ENCODE results near the gene UAP1L1.

UAP1L1 gene

DNA sequence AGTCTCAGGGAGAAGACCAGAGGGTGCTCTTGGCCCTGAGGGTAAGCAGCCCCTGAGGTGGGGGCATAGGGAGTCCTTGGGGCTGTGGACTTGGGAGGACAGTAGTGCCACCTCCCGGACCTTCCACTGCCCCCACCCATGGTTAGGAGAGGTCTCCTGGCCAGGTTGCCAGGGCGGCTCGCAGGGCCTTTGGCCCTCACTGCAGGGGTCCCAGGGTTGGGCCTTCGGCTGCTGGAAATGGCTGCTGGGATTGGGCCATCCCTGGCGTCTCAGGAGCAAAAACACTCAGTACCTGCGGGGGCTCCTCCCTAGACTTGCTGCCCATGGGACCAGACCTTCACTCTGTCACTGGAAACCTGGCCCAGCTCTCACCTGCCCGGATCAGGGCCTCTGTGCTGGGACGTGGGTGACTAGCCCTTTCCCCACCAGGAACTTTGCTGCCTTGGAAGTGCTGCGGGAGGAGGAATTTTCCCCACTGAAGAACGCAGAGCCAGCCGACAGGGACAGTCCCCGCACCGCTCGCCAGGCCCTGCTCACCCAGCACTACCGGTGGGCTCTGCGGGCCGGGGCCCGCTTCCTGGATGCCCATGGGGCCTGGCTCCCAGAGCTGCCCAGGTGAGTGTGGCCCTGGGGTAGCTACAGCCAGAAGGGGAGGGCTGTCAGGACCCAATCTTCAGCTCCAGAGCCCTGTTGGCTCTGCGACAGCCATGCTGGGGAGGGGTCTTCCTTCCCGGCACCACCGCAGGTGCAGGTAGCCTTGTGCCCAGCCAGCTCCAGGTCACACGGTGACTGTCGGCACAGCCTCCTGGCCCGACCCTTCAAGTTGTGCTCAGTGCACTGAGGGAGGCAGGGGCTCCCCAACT is 3.2 kb downstream of the UAP1L1 start:
- TF ChIP-seq, protein P1, sequence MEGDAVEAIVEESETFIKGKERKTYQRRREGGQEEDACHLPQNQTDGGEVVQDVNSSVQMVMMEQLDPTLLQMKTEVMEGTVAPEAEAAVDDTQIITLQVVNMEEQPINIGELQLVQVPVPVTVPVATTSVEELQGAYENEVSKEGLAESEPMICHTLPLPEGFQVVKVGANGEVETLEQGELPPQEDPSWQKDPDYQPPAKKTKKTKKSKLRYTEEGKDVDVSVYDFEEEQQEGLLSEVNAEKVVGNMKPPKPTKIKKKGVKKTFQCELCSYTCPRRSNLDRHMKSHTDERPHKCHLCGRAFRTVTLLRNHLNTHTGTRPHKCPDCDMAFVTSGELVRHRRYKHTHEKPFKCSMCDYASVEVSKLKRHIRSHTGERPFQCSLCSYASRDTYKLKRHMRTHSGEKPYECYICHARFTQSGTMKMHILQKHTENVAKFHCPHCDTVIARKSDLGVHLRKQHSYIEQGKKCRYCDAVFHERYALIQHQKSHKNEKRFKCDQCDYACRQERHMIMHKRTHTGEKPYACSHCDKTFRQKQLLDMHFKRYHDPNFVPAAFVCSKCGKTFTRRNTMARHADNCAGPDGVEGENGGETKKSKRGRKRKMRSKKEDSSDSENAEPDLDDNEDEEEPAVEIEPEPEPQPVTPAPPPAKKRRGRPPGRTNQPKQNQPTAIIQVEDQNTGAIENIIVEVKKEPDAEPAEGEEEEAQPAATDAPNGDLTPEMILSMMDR (IDR thresholded peaks at IDR 0.05; ENCODE audit: insufficient read depth, low read length, poor library complexity, severe bottlenecking): no peak
- H3K27me3 ChIP-seq (replicated peaks; ENCODE audit: control insufficient read depth, insufficient read depth, low read length): no peaks in the 10 kb centered on the region
- peaks cover 15% of the 10 kb centered on the region for H3K36me3 ChIP-seq (ENCODE audit: control insufficient read depth, insufficient read depth, low read length)
- no peak overlapping the region for H3K4me3 ChIP-seq (replicated peaks; ENCODE audit: low read depth, low read length)
- DNase-seq (ENCODE audit: extremely low read depth, insufficient read length): no peak

DNA sequence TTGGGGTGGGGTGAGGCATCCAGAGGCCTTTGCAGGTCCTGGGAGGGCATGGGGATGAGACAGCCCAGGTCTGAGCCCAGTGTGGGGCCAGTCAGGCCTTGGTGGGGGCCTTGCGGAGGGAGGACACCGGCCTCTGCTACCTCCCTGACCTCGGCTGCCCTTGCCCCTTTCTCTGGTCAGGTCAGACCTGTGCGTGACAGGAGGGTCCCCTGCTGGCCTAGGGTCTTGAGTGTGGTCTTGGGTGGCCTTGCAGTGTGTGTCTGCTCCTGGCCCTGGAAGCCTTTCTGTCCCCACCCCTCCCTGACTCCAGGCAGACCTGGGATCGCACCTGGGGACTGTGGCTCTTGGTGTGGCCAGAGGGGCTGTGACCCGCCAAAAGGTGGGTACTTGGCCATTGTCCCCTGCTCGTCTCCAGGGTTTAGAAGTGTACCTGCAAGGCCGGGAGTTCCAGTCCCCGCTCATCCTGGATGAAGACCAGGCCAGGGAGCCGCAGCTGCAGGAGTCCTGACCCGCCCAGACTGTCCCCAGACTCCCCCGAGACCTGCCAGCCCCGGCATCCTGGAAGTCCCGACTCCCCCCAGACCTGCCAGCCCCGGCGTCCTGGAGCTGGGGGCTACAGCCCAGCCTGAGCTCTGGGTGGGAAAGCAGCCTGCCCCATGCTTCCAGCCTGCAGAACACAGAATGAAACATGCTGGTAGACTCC is 5.1 kb downstream of the UAP1L1 start:
- peaks cover 15% of the 10 kb centered on the region for H3K36me3 ChIP-seq (ENCODE audit: control insufficient read depth, insufficient read depth, low read length)
- H3K27me3 ChIP-seq (replicated peaks; ENCODE audit: control insufficient read depth, insufficient read depth, low read length): no peaks in the 10 kb centered on the region
- no peak for DNase-seq (ENCODE audit: extremely low read depth, insufficient read length)
- no peak overlapping the region for H3K4me3 ChIP-seq (replicated peaks; ENCODE audit: low read depth, low read length)
- TF ChIP-seq, protein P1 (IDR thresholded peaks at IDR 0.05; ENCODE audit: insufficient read depth, low read length, poor library complexity, severe bottlenecking): no peak

DNA sequence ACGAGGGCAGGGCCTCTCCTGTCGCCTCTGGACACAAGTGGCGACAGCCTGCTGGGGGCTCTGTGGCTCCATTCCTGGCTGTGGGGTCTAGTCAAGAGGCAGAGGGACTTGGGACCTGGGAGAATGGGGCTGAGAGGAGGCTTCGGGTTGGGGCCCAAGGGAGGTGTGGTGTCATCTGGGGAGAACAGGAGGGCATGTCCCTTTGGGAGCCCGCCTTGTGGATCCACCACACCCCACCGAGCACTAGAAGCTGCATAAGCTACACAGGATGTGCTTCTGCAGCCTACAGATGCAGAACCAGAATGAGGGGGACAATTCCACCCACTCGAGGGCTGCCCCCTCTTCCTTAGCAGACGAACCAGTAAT is 5.6 kb downstream of the UAP1L1 start:
- no peak for DNase-seq (ENCODE audit: extremely low read depth, insufficient read length)
- Histone ChIP-seq H3K27me3 (replicated peaks; ENCODE audit: control insufficient read depth, insufficient read depth, low read length) (no peaks in the 10 kb centered on the region), H3K4me3 (replicated peaks; ENCODE audit: low read depth, low read length) (no peak overlapping the region), H3K36me3 (ENCODE audit: control insufficient read depth, insufficient read depth, low read length) (peaks cover 15% of the 10 kb centered on the region)
- TF ChIP-seq, protein P1 (IDR thresholded peaks at IDR 0.05; ENCODE audit: insufficient read depth, low read length, poor library complexity, severe bottlenecking): no peak

DNA sequence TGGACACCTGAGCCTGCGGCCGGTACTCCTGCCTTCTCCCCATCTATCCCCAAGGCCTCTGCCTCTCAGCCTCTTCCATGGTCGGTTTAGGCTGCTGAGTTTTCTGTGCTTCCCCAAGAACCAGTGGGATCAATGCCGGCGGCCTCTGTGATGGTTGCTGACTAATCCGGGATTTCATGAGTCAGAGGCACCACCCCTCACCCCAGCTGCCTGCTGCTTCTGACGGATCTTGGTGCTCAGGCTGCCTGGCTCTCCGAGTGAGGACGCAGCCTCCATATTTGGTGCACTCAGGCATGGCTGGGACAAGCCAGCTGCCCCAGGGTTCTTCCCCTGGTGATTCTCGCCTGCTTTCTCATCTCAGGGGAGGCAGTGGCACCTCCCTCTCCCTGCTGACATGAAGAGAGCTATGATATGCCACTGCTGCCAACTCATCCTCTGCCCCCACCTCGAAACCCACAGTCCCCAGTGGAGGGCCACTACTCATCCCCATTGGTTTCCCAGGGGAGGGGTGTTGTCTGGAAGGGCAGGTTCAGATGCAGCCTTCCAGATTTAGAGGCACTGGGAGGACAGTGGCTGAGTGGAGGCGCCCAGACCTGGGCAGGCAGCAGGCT is 6.2 kb downstream of the UAP1L1 start:
- peaks cover 15% of the 10 kb centered on the region for H3K36me3 ChIP-seq (ENCODE audit: control insufficient read depth, insufficient read depth, low read length)
- no peak overlapping the region for H3K4me3 ChIP-seq (replicated peaks; ENCODE audit: low read depth, low read length)
- TF ChIP-seq, protein P1 (IDR thresholded peaks at IDR 0.05; ENCODE audit: insufficient read depth, low read length, poor library complexity, severe bottlenecking): no peak
- H3K27me3 ChIP-seq (replicated peaks; ENCODE audit: control insufficient read depth, insufficient read depth, low read length): no peaks in the 10 kb centered on the region
- no peak for DNase-seq (ENCODE audit: extremely low read depth, insufficient read length)

DNA sequence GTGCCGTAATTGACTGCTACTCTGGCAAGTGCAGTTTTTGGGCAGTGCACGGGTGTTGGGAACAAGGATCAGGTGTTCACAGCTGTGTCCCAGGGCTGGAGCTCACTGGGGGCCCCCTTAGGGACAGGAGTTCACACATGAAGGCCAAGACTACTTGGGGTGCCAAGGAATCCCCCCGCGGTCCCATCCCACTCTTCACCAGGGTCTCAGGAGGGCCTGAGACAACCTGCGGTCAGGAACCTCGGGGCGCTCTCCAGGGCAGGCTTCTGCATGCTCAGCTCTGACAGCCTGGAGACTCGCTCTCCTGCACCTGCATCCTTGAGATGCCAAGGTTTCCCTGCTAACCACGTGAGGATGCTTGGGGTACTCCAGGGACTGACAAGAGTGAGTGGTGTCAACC is 7.2 kb downstream of the UAP1L1 start:
- no peak for DNase-seq (ENCODE audit: extremely low read depth, insufficient read length)
- no peaks in the 10 kb centered on the region for H3K27me3 ChIP-seq (replicated peaks; ENCODE audit: control insufficient read depth, insufficient read depth, low read length)
- no peak overlapping the region for H3K4me3 ChIP-seq (replicated peaks; ENCODE audit: low read depth, low read length)
- peaks cover 13% of the 10 kb centered on the region for H3K36me3 ChIP-seq (ENCODE audit: control insufficient read depth, insufficient read depth, low read length)
- TF ChIP-seq, protein P1 (IDR thresholded peaks at IDR 0.05; ENCODE audit: insufficient read depth, low read length, poor library complexity, severe bottlenecking): no peak

All from GM06990 (cell line).